C1 segment of cervical spinal cord (tissue), 14 donors: ENCODE results near the gene DDHD1.
A peak's percentile ranks its signal among the peaks of the same experiment; 100 is the strongest.
"Not testable (repeated sequence)": the region's sequence is repeated elsewhere in the genome, so short reads cannot be mapped to it uniquely, and the experiment has no call there.

ENCODE experiments used
- DNase-seq, 14 donors: peaks; one replicate each; lab custom pipeline; 2025; lab: John Stamatoyannopoulos, UW

Gene DDHD1

DNA sequence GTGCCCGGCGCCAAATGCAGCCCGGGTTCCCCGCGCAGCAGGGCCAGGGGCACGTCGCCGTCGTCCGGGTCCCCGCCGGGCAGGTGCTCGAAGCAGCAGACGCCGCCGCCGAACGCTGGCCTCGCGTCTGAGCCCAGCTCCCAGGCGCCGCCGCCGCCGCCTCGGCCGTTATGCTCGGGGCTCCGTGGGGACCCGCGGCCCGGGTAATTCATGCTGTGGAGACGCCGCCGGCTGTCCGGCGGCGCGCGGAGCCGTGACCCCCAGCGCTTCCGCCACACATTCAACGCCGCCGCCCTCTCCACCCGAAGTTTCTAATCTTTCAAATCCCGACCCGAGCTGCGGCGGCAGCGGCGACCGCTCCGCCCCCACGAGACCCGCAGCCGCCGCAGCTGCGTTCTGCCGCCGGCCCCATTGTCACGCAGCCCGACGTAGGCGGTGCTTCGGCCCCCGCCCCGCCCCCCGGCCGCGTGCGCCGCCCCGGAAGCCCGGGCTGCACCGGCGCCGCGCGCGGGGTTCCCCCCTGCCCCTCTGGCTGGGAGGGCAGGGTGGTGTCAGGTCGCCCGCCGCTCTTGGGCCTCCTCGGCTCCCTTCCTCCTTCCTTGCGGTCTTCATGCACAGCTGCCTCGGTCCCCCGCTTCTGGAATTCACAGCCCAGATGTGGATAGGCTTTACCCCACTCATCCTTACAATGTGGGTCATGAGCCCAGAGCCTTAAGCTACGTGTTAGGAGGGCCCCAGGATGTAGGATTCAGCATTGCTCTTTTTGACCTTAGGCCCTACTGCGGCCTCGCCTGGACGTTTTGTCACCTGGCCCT lies at the start of gene DDHD1:
TSS of gene DDHD1 (minus strand) at position 437 of the 815 bp plus-strand sequence. CDS start at position 212, 225 bp downstream.
- DNase-seq = peak in 13 of 14 donors; percentile 44 to 84 (median 69)

DNA sequence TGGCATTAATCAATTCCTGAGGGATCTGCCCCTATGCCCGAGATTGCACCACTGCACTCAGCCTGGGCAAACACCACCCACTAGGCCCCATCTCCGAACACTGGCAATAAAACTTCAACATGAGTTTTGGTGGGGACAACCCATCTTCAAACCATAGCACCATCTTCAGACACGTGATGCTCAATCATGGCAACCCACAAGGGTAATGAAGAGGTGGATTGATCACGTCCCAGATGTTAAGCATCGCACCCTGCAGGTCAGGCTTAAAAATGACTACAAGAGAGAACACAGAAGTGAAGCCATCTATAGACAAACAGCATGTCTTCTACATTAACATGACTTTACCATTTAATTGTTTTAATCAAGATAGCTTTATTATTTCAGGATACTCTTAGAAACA lies 42.8 kb upstream of the DDHD1 start:
- no peak for DNase-seq

DNA sequence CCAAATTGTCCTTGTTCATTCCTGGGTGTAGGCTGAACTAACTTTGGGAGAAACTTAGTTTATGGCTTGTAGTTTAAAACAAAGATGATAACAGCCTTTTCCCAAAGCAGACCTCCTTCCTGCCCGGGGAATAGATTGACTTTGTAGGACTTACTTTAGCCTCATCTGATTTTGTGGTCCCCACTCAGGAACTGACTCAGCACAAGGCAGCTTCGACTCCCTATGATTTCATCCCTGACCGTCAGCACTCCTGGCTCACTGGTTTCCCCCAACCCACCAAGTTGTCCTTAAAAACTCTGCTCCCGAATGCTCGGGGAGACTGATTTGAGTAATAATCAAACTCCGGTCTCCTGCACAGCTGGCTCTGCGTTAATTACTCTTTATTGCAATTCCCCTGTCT lies 40.1 kb upstream of the DDHD1 start:
- no peak for DNase-seq

DNA sequence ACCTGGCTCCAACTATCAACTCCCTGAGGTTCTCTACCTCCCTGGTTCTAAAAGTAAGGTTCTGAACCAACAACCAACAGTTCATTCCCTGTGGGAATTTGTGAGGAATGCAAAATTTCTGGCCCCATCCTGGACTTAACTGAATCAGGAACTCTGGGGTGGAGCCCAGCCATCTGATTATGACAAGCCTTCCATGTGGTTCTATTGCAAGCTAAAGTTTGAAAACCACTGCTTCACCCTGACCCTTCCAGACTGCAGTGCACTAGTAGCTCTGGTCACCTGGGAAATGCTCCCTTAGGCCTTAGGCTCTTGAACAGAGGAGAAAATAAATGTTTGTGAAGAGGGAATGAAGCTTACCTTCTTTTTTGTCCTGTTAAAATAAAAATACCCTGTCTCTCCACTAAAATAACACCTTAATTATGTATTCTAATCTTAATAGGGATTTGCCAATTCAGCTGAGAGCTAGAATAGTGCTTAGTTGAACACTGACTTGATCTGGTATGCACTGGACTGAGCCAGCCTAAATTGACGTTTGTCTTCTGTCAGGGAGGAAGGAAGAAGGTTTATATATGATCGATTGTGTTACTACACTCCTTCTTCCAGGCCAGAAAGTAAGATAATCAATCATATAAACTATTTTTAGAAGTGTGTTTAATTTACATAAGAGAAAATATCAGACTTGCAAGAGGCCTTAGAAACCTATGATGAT lies 39.1 kb upstream of the DDHD1 start:
- DNase-seq = no peak

DNA sequence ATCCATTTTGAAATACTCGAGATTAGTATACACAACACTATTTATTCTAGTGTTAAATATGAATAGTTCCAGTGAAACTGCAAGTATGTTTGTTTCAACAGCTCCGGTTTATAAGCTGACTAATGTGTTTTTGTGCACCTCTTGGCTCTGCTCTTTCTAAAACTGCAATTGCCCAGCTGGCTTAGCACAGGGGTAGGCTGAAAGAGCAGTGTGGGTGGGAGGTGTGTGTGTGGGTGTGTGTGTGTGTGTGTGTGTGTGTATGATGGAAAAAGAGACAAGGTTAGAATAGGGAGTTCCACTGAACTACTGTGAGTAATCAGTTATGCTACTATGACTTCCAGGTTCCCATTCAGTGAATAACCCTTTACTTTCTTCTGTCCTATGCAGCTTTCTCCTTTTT lies 37.8 kb upstream of the DDHD1 start:
- DNase-seq = no peak

DNA sequence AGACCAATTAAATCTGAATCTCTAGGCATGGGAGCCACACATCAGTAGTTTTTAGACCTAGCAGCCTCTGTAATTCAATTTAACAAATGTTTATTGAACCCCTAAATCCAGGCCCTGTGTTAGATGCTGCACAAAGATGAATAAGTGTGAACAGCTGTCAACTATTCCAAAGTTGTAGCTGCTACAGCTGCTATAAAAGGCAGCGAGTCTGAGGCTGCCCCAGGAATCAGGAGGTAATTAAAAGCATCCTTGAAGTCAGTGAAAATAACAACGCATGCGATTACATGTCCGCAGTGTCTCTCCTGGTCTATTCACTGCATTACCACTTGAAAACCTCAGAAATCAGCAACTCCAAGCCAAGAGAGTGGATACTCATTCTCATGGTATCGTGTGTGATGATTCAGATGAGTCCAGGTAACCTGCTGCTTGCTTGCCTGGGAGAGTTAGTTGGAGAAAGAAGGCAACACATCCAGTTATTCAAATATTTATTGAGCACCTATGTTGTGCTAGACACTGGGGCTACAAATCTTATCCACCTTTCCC lies 34.9 kb upstream of the DDHD1 start:
- DNase-seq = no peak

DNA sequence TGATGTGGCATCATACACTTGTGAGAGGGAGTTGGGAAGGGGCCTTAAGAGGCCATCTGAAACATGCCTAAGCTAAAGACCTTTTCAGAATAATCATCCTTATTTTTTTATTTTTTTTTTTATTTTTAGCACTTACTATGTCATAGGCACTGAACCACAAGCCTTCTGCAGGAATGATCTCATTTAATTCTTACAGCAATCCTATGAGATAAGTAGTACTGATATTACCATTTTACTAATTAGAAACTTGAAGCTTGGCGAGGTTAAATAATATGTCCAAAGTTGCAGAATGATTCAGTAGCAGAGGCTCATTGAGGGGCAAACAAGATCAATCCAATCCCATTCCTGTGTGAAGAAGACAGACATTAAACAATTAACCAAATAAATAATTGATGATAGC lies 33.4 kb upstream of the DDHD1 start:
- DNase-seq = no peak

DNA sequence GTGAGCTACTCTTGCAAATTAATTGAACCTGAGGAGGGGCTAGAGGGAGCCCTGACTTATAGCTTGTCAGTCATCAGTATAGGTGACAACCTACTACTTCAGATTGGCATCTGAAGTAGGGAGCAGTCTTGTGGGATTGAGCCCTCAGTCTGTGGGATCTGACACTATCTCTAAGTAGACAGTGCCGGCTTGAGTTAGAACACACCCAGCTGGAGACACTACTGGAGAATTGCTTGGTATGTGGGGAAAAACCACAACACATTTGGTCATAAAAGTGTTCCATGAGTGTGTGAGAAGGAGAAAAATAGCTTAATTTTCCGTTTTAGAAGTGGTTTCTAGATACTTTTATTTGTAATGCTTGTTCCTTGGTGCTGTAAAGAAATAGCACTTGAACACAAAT lies 30.5 kb upstream of the DDHD1 start:
- DNase-seq = no peak

DNA sequence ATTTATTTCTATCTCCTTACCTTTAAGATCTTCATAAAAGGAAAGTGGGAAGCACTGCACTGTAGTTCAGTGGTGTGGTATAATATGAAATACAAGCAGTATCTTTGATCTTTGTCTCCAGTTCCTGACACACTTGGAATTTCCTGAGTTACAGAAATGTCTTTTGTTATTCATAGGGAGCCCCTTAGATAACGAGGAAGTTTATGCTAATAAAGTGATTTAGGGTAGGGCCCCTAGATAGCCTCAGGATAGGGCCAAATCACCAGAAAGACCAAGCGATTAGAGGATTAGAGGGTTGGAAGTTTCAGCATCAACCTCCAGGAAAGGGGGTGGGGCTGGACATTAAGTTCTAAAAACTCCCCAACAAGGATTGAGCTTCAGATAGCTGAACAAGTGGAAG lies 29.9 kb upstream of the DDHD1 start:
- DNase-seq = no peak

DNA sequence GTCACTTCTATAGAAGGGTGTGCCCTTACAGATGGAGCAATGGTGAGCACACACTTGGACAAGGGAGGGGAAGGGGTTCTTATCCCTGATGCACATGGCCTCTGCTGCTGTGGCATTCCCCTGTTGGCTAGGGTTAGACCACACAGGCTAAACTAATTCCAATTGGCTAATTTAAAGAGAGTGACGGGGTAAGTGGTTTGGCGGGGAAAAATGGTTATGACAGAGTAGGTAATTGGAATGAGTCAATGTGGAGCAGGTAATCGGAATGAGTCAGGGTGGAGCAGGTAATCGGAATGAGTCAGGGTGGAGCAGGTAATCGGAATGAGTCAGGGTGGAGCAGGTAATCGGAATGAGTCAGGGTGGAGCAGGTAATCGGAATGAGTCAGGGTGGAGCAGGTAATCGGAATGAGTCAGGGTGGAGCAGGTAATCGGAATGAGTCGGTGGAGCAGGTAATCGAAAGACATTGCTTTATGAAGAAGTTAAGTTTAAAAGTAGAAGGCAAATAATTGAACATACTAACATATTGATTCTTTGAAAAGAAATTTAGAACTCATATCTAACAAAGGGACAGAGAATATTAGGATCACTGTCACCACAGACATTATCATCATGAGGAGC lies 28.4 kb upstream of the DDHD1 start:
- DNase-seq = not testable (repeated sequence)

DNA sequence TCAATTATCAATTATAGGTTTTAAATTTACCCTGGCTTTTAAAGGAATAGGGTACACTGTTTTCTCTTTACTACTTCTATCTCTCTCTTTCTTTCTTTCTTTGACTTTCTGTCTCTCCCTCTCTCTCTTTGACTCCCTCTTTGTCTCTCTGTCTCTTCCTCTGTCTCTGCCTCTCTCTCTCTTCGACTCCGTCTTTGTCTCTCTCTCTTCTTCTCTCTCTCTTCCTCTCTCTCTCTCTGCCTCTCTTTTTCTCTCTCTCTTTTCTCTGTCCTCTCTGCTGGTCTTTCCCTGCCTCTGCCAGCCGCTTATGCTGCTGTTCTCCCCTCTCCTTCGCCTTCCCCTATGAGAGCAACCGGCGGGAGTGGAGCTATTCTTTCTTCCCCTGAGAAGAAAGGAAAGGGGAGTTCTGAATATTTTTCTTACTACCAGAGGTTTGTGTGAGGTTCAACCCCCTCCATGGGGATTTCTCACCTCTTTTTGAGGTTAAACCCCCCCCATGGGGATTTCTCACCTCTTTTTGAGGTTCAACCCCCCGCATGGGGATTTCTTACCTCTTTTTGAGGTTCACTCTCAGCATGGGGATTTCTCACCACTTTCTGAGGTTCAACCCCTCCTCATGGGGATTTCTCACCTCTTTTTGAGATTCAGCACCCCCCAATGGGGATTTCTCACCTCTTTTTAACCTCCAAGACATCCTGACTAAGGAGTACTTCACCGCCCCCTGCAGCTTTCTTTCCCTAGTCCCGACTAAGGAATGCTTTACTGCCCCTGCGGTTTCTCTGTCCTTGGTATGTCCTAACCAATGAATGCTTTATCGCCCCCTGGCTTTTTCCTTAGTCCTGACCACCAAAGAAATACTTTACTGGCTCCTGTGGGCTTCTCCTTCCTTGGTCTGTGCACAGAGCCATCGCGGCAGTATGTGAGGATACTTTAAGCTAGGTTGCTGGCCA lies 27.4 kb upstream of the DDHD1 start:
- no peak for DNase-seq

DNA sequence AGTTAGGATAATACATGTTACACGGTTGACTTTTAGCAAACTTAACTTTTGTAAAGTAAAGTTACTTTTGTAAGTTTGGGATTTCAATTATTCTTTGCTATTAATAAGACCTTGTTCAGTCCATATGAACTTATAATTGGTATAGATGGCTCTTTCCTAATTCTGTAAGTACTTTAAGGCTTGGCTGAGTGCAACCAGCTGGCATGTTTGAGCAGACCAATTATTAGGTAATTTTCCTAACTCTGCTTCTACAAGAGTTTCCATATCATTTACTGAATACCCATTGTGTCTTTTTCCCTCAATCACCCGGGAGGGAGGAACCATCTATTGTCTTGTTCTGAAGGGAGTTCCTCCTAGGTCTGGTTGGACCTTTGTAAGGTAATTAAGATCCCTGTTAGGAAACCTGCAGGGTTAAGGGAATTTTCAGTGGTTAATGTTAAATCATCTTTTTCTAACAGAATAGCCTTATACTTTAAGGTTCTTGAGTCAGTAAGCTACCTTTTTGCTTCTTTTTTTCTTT lies 26.4 kb upstream of the DDHD1 start:
- not testable (repeated sequence) for DNase-seq

DNA sequence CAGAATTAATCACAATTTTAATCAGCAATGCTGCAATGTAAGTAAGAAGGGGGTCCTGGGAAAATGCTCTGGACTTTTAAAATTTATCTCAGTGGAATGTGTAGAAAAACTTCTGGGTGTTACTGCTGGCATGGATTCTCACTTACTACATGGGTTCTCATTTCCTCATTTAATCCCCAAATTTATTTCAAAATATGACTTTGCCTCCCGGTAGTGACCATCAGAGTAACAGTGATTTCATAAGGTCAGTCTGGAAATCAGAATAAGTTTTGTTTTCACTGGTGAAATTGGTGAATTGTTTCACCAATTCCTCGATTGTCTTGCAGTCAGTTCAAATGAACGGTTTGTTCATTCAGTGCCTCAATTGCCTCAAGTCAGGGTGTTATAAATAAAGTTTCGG lies 22.3 kb upstream of the DDHD1 start:
- no peak for DNase-seq

DNA sequence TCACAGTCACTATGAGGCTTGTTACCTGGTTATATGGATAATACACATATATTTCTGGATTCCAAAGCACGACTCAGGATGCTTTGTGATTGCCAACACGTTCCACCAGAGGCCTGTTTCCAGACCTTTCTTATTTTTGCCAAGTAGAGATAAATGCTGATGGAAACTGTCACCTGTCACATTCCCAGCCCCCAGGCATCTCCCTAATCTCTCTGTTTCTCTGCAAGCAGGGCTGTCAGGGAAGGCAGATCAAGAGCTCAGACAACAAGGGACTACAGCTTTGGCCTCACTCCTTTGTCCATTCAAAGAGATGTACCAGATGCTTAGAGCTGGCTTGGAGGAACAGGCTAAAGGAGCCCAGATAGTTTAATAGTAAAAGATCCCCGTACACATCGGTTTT lies 21.8 kb upstream of the DDHD1 start:
- DNase-seq = no peak

DNA sequence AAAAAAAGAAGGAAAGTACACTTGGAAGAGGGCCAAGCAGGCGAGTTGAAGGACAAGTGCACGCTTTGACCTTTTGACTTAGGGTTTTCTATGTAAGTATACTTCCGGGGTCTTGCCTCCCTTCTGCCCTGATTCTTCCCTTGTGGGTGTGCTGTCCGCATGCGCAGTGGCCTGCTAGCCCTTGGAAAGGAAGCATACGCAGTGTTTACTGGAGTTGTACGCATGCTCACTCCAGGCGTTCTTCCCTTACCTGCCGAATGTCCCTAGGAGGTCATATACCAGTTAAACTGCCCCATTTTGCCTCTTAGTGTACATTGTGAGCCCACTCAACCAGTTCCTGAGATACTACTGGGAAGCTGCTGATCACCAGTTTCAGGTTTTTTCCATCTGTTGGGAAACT lies 15.7 kb upstream of the DDHD1 start:
- DNase-seq = no peak

DNA sequence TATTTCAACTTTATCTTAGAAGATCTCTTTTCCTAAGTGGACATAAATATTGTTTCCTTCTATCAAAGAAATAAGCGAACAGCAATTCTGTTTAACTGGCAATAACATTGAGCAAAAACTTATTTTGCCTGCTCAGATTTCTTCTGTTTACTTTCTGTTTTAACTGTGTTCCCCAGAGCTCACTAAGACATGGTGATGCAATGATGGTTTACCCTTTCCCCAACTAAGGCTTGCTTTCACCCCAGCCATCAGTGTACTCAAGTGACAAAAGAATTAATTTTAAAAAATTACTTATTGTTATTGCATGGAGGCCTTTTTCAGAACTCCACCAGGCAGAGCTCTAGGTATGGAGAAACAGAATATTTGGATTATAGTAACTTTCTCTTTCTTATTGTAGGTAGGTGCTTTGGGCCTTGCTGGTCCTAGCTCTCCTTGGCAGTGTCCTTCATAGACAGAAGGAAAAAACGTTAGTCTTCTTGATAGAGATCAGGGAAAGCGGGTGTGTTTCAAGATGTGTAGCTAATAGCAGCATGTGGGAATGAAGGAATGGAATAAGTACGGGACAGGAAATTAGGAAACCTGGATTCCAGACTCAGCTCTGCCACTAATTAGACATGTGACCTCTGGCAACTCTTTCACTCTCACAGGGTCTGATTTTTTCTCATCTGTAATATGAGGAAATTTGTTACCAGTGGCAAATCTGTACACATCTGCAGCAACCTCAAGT lies 14.6 kb upstream of the DDHD1 start:
- no peak for DNase-seq

DNA sequence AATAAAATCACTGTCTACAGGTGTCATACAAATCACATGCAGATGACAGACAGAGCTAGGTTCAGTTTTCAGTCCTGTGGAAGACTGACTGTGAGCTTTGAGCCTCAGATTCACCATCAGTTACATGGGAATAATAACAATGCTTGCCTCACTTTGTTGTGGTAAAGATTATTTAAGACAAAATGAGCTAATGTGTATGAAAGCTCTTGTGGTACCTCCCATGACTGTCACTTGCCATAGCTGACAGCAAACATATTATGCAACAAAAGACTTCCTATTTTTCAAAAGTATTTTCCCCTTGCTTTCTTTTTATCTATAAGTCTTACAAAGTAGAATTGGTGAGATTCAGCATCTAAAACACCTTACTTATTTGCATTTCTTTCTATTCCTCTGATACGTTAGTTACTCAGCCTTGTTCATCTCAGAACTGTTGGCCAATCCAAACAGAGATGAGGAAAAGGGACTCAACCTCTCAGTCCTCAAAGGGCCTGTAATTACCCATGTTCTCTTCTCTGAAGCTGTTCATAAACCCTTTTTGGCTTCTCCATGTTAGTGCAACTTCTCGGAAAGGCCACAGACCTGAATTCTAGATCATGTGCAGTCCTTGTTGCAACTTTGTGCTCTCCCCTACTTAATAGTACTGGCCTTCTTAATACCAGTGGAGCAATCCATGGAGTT lies 8.8 kb upstream of the DDHD1 start:
- no peak for DNase-seq

DNA sequence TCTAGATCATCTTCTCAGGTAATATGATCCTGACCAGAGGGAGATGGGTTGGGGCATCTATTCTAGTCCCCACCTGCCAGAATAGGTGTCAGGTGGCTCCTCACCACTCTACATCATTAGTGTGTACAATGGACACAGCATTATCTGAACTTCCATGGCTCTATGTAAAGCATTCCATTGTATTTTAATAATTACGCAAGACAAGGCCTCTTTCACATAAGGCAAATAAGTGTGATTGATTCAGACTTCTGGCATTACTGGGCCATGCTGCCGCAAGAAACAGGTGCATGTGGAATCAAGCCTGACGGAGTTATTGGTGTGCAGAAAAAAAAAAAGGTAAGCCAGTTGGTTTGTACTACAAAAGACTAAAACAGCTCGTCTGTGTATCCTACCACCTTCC lies 3.1 kb upstream of the DDHD1 start:
- no peak for DNase-seq

DNA sequence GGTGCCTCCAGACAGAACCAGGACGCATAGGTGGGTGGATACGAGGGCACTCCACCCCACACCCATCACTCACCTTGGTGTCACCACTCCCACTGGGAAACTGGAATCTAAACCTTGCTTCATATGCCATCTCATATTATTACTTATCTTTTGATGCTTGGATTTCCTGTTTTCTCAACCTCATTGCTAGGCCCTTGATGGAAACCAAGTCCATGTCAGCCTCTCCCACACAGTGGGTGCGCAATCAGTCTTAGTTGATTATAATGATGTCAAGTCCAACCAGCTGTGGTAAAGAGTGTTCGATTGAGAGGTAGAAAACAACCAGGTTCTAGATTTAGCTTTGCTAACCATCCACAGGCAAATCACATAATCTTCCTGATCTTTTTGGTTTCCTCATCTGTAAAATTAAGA lies 584 bp upstream of the DDHD1 start:
- no peak for DNase-seq
